ENCODE measurements around the gene DBN1.

The DBN1 gene

DNA sequence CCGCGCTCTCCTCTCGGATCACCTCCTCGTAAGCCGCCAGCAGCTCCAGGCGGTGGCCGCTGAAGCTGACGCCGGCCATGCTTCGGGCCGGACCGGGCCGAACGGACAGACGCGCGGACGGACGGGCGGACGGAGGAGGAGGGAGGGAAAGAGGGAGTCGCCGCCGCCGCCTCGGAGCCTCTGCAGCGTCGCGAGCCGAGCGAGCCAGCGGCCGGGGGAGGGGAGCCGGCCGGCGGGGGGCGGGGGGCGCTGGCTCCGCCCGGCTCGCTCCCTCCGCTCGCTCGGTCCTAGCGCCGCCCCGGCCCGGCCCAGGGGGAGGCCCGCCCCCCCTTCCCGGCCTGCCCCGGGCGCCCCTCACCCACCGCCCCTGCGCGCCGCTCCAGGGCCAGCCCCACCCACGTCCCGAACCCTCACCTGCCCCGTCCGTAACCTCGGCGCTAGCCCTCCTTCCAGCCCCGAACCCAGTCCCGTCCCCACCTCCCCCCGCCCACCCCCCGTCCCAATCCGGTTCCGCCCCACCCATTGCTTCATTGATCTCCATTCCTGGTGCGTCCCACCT, at the start of gene DBN1:
DBN1 (minus strand) TSS at position 192 of the 559 bp plus-strand sequence; CDS start at position 79, 113 bp downstream.
- no peak for DNase-seq (ENCODE audit: low read depth in 2 of 3, low spot score in 1 of 3)

GRCh38 chr5:177520916-177521513, 47.6 kb upstream of the DBN1 start:
- DNase-seq (ENCODE audit: low read depth in 2 of 3, low spot score in 1 of 3), result no peak

GRCh38 chr5:177520271-177520670, 46.8 kb upstream of the DBN1 start:
- DNase-seq (ENCODE audit: low read depth in 2 of 3, low spot score in 1 of 3), result no peak

- no peak for DNase-seq (ENCODE audit: low read depth in 2 of 3, low spot score in 1 of 3)
Measured at GRCh38 chr5:177519463-177520235, 46.2 kb upstream of the DBN1 start.

GRCh38 chr5:177516601-177517568, 43.5 kb upstream of the DBN1 start, which contains the start of gene DDX41:
TSS of gene DDX41 (minus strand) at chr5:177516961. CDS start at chr5:177516945, 16 bp downstream.
- peak; percentile 94 to 95 (median 94) for DNase-seq (ENCODE audit: low read depth in 2 of 3, low spot score in 1 of 3)

DNA sequence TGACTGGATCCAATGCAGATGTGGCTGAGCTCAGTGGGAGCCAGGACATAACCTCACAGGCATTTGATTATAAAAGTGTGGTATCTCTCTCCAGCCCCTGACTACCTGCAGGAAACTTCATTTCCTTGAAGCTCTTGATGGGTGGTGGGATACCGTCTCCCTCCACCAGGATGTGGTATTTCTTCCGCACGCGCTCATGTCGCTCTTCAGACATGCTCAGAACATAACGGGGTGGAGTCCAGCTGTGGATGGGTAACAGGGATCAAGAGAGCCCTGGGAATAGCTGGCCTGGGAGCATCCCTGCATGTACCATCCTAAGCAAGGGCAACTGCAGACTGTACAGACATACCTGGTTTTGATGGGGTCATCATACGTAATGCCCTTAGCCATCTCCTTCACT, 42.1 kb upstream of the DBN1 start:
- no peak for DNase-seq (ENCODE audit: low read depth in 2 of 3, low spot score in 1 of 3)

DNA sequence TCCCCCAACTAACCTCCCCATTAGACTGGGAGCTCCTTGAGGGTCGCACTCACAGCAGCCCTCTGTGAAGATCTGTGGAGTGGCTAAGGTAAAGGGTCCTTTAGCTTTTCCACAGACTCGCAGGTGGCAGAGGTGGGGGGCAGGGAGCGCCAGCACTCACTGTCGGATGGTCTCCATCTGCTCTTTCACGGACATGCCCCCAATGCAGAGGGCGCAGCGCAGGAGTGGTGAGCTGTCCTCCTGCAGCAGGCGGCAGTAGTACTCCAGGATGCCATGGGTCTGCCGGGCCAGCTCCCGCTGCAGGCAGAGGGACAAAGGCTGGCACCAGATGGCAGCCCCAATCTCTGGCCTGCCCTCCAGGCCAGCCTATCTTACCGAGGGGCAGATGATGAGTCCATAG, 41.1 kb upstream of the DBN1 start:
- no peak for DNase-seq (ENCODE audit: low read depth in 2 of 3, low spot score in 1 of 3)

DNA sequence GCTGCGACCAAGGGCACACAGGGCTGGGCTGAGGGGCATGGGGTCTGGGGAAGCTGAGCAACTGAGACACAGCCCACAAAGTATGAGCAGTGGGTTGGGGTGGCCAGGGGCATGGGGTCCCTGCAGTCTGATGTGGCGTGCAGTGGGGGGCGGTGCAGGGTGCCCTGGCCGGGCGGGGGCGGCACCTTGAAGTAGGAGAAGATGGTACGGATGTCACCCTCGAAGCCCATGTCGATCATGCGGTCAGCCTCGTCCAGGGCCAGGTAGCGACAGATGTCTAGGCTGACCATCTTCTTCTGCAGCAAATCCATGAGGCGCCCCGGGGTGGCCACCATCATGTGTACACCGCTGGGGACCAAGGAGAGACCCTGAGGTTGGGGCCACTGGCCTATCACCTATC, 40.1 kb upstream of the DBN1 start:
- no peak for DNase-seq (ENCODE audit: low read depth in 2 of 3, low spot score in 1 of 3)

- no peak for DNase-seq (ENCODE audit: low read depth in 2 of 3, low spot score in 1 of 3)
Measured at GRCh38 chr5:177512736-177513380, 39.4 kb upstream of the DBN1 start.

- DNase-seq (ENCODE audit: low read depth in 2 of 3, low spot score in 1 of 3), result no peak
Measured at GRCh38 chr5:177511796-177512675, 38.6 kb upstream of the DBN1 start.

DNA sequence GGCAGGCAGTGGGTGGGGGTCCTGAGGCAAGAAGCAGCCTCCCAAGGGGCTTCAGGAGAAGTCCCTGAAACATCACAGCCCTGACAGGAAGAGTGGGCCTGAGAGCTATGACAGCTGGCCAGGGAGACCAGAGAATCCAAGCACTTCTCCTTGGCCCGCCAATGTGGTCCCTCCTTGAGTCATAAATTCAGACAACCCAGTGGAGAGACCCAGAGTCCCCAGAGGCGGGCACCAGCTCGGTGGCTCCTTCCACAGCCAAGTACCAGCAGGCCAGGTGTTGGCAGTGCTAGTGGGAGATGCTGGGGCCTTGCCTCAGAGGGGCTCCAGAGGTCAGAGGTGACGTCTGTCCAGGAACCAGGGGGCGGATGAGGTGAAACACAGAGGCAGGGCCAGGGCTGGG, 37.7 kb upstream of the DBN1 start:
- no peak for DNase-seq (ENCODE audit: low read depth in 2 of 3, low spot score in 1 of 3)

- no peak for DNase-seq (ENCODE audit: low read depth in 2 of 3, low spot score in 1 of 3)
Measured at GRCh38 chr5:177510567-177511053, 37.2 kb upstream of the DBN1 start.

DNA sequence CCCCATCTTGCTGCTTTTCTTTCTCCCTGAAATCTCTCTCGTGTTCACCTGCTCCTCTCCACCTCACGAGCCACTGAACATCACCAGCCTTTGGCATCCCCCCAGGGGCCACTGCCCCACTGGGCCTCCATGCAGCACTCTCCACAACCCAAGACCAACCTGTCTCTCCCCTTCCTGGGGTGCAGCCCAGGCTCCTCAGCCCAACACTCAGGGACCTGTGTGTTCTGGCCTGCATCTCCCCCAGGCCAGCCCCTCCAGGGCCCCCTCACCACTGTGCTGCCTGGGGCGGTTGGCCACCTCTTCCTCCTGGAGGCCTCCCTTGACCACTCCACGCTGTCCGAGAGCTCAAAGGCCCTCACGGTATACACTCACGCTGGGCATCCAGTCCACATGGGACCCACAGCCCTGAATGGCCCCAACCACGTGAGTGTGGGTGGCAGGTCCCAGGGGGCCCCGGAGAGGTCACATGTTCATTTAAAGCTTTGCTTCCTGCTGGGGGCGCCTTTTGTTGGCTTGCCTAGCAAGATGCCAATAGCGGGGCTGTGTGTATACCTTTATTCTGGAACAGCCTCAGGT, 36.6 kb upstream of the DBN1 start:
- no peak for DNase-seq (ENCODE audit: low read depth in 2 of 3, low spot score in 1 of 3)

DNA sequence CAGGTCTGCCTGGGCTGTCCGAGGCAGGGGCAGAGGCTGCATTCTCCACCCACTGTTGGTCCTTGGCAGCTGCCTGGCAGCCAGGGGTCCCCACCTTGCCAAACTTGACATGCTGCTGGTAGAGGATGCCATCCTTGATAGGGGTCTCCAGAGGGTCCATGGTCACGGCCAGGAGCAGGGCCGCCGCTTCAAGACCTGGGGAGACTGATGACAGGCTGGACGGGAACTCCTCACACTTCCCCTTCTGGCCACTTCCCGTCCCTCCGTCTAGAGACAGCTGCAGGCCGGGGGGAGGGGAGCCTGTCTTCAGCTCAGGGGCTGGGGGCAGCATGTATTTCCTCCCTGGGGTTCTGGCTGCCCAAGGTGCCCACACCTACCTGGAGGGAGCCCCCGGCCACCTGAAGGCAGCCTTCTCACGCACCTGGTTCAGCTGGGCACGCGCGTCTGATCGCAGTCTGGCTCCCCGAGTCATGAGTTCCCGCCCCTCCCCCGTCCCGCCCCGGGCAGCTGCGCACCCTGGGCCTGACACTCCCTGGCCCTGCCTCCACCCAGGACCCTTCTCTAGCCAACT, 36.0 kb upstream of the DBN1 start, which contains the start of gene DOK3:
DOK3 (minus strand) TSS at position 446 of the 571 bp plus-strand sequence; CDS start at position 160, 286 bp downstream.
- DNase-seq (ENCODE audit: low read depth in 2 of 3, low spot score in 1 of 3), result no peak

GRCh38 chr5:177508837-177509236, 35.4 kb upstream of the DBN1 start:
- no peak for DNase-seq (ENCODE audit: low read depth in 2 of 3, low spot score in 1 of 3)

- no peak for DNase-seq (ENCODE audit: low read depth in 2 of 3, low spot score in 1 of 3)
Measured at GRCh38 chr5:177508221-177508611, 34.8 kb upstream of the DBN1 start.

- DNase-seq (ENCODE audit: low read depth in 2 of 3, low spot score in 1 of 3), result no peak
Measured at GRCh38 chr5:177507596-177508220, 34.3 kb upstream of the DBN1 start.

DNA sequence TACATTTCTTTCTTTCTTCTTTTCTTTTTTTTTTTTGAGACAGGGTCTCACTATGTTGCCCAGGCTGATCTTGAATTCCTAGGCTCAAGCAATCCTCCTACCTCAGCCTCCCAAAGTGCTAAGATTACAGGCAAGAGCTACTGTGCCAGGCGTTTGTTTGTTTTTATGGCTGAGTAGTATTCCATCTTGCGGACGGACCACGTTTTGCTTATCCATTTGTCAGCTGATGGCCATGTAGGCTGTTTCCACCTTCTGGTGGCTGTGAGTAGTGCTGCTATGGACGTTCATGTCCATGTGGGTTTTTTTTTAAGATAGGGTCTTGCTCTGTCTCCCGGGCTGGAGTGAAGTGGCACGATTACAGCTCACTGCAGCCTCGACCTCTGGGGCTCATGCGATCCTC, 33.7 kb upstream of the DBN1 start:
- no peak for DNase-seq (ENCODE audit: low read depth in 2 of 3, low spot score in 1 of 3)
